GM23338 (cell line): Measurements from ENCODE around the gene TMEM125. TPM values are rescaled to one million over a fixed set of nuclear protein-coding genes. Genes with fewer than 3 reads are reported as not detected.

Source experiments
- ATAC-seq: fragments of 200-7000 bp; cut with Tn5 transposase; 3 replicates; pipeline ENCODE4 v1.9.1; 2020
- DNase-seq: peaks from one replicate; pipeline ENCODE4 v3.0.0-alpha.2; 2015; ENCODE audit warnings: low spot score
- H2AFZ ChIP-seq: fragments of 200-600 bp; sonication (generic); 2 replicates; pipeline ENCODE4 v1.8.0; 2016; ENCODE audit warnings: antibody characterized with exemption, mild to moderate bottlenecking, moderate library complexity
- H3F3A ChIP-seq: fragments of 200-600 bp; sonication (generic); replicated peaks from 2 replicates; pipeline ENCODE4 v1.8.0; 2017; ENCODE audit warnings: antibody characterized with exemption, mixed run types, low read depth
- H3K27ac ChIP-seq: fragments of 200-600 bp; sonication (generic); 2 replicates; pipeline ENCODE4 v1.6.1; 2016; ENCODE audit warnings: low read depth
- H3K27me3 ChIP-seq: fragments of 200-600 bp; sonication (generic); 2 replicates; pipeline ENCODE4 v1.8.0; 2016; ENCODE audit warnings: mild to moderate bottlenecking, mixed run types, moderate library complexity; ENCODE audit not compliant: insufficient read depth
- H3K36me3 ChIP-seq: fragments of 200-600 bp; sonication (generic); 2 replicates; pipeline ENCODE4 v1.8.0; 2016; ENCODE audit warnings: mild to moderate bottlenecking; ENCODE audit not compliant: insufficient read depth
- H3K4me1 ChIP-seq: fragments of 200-600 bp; sonication (generic); 2 replicates; pipeline ENCODE4 v1.8.0; 2016; ENCODE audit warnings: mild to moderate bottlenecking, moderate library complexity; ENCODE audit not compliant: insufficient read depth
- H3K4me2 ChIP-seq: fragments of 200-600 bp; sonication (generic); 2 replicates; pipeline ENCODE4 v1.7.1; 2017; ENCODE audit warnings: mixed run types
- H3K4me3 ChIP-seq: fragments of 200-600 bp; sonication (generic); 2 replicates; pipeline ENCODE4 v1.6.1; 2016; ENCODE audit warnings: mixed run types
- H3K79me2 ChIP-seq: fragments of 200-600 bp; sonication (generic); replicated peaks from 2 replicates; pipeline ENCODE4 v1.8.0; 2017; ENCODE audit warnings: mild to moderate bottlenecking; ENCODE audit not compliant: insufficient read depth
- H3K9me2 ChIP-seq: fragments of 200-600 bp; sonication (generic); 2 replicates; pipeline ENCODE4 v1.8.0; 2017; ENCODE audit not compliant: insufficient read depth
- H4K20me1 ChIP-seq: fragments of 200-600 bp; sonication (generic); replicated peaks from 2 replicates; pipeline ENCODE4 v1.8.0; 2017; ENCODE audit warnings: mild to moderate bottlenecking; ENCODE audit not compliant: insufficient read depth
- H3K27ac Mint-ChIP-seq: 2 replicates; pipeline ENCODE4 v1.8.0; 2020; ENCODE audit warnings: inconsistent platforms, mild to moderate bottlenecking, moderate library complexity, mixed read lengths
- H3K27me3 Mint-ChIP-seq: 3 replicates; pipeline ENCODE4 v1.8.0; 2022; ENCODE audit warnings: low read depth, mild to moderate bottlenecking, moderate library complexity, mixed read lengths, inconsistent platforms; ENCODE audit not compliant: insufficient read depth, poor library complexity
- H3K36me3 Mint-ChIP-seq: 3 replicates; pipeline ENCODE4 v1.8.0; 2021; ENCODE audit warnings: low read depth, mild to moderate bottlenecking, inconsistent platforms, moderate library complexity, mixed read lengths
- H3K4me1 Mint-ChIP-seq: 3 replicates; pipeline ENCODE4 v1.8.0; 2020; ENCODE audit warnings: mild to moderate bottlenecking, inconsistent platforms, mixed read lengths
- H3K4me3 Mint-ChIP-seq: 3 replicates; pipeline ENCODE4 v1.8.0; 2021; ENCODE audit warnings: moderate library complexity, mild to moderate bottlenecking, inconsistent platforms, mixed read lengths
- H3K9me3 Mint-ChIP-seq: 3 replicates; pipeline ENCODE4 v1.8.0; 2020; ENCODE audit warnings: moderate library complexity, mild to moderate bottlenecking, inconsistent platforms, mixed read lengths
- CREB1 ChIP-seq: fragments of 250-450 bp; sonication (Bioruptor Pico); IDR thresholded peaks from 2 replicates; pipeline ENCODE4 v1.5.0; 2020; ENCODE audit warnings: low read depth, mild to moderate bottlenecking, moderate library complexity
- ETS1 ChIP-seq: IDR thresholded peaks from 2 replicates; pipeline ENCODE4 v1.6.1; 2016; ENCODE audit warnings: antibody characterized with exemption
- EZH2 ChIP-seq: fragments of 200-600 bp; sonication (generic); IDR thresholded peaks from one replicate; pipeline ENCODE4 v1.8.0; 2017; ENCODE audit warnings: antibody characterized with exemption, mild to moderate bottlenecking, low read depth; ENCODE audit not compliant: unreplicated experiment
- EZH2phosphoT487 ChIP-seq: fragments of 200-600 bp; sonication (generic); IDR thresholded peaks from one replicate; pipeline ENCODE4 v1.8.1; 2018; ENCODE audit warnings: antibody characterized with exemption; ENCODE audit not compliant: unreplicated experiment
- JUNB ChIP-seq: IDR thresholded peaks from one replicate; pipeline ENCODE4 v1.6.1; 2016; ENCODE audit warnings: antibody characterized with exemption; ENCODE audit not compliant: unreplicated experiment
- NANOG ChIP-seq: IDR thresholded peaks from 2 replicates; pipeline ENCODE4 v1.6.1; 2016; ENCODE audit warnings: antibody characterized with exemption, borderline replicate concordance
- POLR2AphosphoS5 ChIP-seq: IDR thresholded peaks from 2 replicates; pipeline ENCODE4 v1.6.1; 2016; ENCODE audit warnings: antibody characterized with exemption, low read depth
- STAT1 ChIP-seq: IDR thresholded peaks from one replicate; pipeline ENCODE4 v1.6.1; 2016; ENCODE audit warnings: antibody characterized with exemption; ENCODE audit not compliant: unreplicated experiment
- ZNF114 ChIP-seq: fragments of 250-450 bp; sonication (Bioruptor Pico); IDR thresholded peaks from 2 replicates; pipeline ENCODE4 v1.5.0; 2020; ENCODE audit warnings: mild to moderate bottlenecking, moderate library complexity
- ZNF331 ChIP-seq: fragments of 250-450 bp; sonication (Bioruptor Pico); IDR thresholded peaks from 2 replicates; pipeline ENCODE4 v1.5.0; 2020; ENCODE audit warnings: low read depth, mild to moderate bottlenecking, moderate library complexity
- polyA plus RNA-seq: library from polyadenylated mRNA; unstranded; fragments of >200 nt; fragmentation: Nextera tagmentation; extraction: Ambion mirVana; gene quantifications from 2 replicates; pipeline ENCODE4 v1.2.1, GENCODE V29; 2016
- total RNA-seq: library from RNA; depleted of rRNA; stranded (reverse); fragments of >200 nt; shearing (Covaris generic); gene quantifications from 2 replicates; pipeline ENCODE4 v1.2.3, GENCODE V29; 2014
- TF ChIP-seq, protein P1 (sequence below): IDR thresholded peaks from one replicate; pipeline ENCODE4 v1.6.1; 2018; ENCODE audit warnings: antibody characterized with exemption; ENCODE audit not compliant: unreplicated experiment
- TF ChIP-seq, protein P2 (sequence below), 2 experiments: fragments of 200-600 bp in 1 of 2; sonication (generic) in 1 of 2; conservative IDR thresholded peaks; 2 replicates each; pipeline versions ENCODE4 v1.5.1 to v1.6.1; 2016 to 2017; ENCODE audit warnings: antibody characterized with exemption in 2 of 2, low read depth in 2 of 2, mild to moderate bottlenecking in 2 of 2, moderate library complexity in 1 of 2
- TF ChIP-seq, protein P3 (sequence below): fragments of 250-450 bp; sonication (Bioruptor Pico); IDR thresholded peaks from 2 replicates; pipeline ENCODE4 v1.5.0; 2020; ENCODE audit warnings: mild to moderate bottlenecking, moderate library complexity

The TMEM125 gene
- total and polyA plus RNA-seq, 2 experiments from 2014 or later = 16.8 to 39.3 TPM

GRCh38 chr1:43276673-43277072 lies 6.9 kb downstream of the TMEM125 start:
- no peaks in the 10 kb centered on the region for H3K27me3 ChIP-seq
- peaks cover 8% of the 10 kb centered on the region; the same call in 1 of the 2 replicates for H3K9me2 ChIP-seq
- TF ChIP-seq EZH2 = no peak
- no peak for TF ChIP-seq STAT1
- TF ChIP-seq, protein P1, sequence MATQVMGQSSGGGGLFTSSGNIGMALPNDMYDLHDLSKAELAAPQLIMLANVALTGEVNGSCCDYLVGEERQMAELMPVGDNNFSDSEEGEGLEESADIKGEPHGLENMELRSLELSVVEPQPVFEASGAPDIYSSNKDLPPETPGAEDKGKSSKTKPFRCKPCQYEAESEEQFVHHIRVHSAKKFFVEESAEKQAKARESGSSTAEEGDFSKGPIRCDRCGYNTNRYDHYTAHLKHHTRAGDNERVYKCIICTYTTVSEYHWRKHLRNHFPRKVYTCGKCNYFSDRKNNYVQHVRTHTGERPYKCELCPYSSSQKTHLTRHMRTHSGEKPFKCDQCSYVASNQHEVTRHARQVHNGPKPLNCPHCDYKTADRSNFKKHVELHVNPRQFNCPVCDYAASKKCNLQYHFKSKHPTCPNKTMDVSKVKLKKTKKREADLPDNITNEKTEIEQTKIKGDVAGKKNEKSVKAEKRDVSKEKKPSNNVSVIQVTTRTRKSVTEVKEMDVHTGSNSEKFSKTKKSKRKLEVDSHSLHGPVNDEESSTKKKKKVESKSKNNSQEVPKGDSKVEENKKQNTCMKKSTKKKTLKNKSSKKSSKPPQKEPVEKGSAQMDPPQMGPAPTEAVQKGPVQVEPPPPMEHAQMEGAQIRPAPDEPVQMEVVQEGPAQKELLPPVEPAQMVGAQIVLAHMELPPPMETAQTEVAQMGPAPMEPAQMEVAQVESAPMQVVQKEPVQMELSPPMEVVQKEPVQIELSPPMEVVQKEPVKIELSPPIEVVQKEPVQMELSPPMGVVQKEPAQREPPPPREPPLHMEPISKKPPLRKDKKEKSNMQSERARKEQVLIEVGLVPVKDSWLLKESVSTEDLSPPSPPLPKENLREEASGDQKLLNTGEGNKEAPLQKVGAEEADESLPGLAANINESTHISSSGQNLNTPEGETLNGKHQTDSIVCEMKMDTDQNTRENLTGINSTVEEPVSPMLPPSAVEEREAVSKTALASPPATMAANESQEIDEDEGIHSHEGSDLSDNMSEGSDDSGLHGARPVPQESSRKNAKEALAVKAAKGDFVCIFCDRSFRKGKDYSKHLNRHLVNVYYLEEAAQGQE = no peak
- TF ChIP-seq, protein P2, sequence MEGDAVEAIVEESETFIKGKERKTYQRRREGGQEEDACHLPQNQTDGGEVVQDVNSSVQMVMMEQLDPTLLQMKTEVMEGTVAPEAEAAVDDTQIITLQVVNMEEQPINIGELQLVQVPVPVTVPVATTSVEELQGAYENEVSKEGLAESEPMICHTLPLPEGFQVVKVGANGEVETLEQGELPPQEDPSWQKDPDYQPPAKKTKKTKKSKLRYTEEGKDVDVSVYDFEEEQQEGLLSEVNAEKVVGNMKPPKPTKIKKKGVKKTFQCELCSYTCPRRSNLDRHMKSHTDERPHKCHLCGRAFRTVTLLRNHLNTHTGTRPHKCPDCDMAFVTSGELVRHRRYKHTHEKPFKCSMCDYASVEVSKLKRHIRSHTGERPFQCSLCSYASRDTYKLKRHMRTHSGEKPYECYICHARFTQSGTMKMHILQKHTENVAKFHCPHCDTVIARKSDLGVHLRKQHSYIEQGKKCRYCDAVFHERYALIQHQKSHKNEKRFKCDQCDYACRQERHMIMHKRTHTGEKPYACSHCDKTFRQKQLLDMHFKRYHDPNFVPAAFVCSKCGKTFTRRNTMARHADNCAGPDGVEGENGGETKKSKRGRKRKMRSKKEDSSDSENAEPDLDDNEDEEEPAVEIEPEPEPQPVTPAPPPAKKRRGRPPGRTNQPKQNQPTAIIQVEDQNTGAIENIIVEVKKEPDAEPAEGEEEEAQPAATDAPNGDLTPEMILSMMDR (conservative IDR thresholded peaks at IDR 0.05; ENCODE audit: low read depth in 2 of 2) = no peak
- no peak for TF ChIP-seq EZH2phosphoT487
- no peak for TF ChIP-seq CREB1 (CRISPR knock-in tag)
- no peak for TF ChIP-seq POLR2AphosphoS5
- TF ChIP-seq ZNF331 (CRISPR knock-in tag) = no peak
- TF ChIP-seq ETS1 = no peak
- TF ChIP-seq NANOG = no peak
- TF ChIP-seq, protein P3, sequence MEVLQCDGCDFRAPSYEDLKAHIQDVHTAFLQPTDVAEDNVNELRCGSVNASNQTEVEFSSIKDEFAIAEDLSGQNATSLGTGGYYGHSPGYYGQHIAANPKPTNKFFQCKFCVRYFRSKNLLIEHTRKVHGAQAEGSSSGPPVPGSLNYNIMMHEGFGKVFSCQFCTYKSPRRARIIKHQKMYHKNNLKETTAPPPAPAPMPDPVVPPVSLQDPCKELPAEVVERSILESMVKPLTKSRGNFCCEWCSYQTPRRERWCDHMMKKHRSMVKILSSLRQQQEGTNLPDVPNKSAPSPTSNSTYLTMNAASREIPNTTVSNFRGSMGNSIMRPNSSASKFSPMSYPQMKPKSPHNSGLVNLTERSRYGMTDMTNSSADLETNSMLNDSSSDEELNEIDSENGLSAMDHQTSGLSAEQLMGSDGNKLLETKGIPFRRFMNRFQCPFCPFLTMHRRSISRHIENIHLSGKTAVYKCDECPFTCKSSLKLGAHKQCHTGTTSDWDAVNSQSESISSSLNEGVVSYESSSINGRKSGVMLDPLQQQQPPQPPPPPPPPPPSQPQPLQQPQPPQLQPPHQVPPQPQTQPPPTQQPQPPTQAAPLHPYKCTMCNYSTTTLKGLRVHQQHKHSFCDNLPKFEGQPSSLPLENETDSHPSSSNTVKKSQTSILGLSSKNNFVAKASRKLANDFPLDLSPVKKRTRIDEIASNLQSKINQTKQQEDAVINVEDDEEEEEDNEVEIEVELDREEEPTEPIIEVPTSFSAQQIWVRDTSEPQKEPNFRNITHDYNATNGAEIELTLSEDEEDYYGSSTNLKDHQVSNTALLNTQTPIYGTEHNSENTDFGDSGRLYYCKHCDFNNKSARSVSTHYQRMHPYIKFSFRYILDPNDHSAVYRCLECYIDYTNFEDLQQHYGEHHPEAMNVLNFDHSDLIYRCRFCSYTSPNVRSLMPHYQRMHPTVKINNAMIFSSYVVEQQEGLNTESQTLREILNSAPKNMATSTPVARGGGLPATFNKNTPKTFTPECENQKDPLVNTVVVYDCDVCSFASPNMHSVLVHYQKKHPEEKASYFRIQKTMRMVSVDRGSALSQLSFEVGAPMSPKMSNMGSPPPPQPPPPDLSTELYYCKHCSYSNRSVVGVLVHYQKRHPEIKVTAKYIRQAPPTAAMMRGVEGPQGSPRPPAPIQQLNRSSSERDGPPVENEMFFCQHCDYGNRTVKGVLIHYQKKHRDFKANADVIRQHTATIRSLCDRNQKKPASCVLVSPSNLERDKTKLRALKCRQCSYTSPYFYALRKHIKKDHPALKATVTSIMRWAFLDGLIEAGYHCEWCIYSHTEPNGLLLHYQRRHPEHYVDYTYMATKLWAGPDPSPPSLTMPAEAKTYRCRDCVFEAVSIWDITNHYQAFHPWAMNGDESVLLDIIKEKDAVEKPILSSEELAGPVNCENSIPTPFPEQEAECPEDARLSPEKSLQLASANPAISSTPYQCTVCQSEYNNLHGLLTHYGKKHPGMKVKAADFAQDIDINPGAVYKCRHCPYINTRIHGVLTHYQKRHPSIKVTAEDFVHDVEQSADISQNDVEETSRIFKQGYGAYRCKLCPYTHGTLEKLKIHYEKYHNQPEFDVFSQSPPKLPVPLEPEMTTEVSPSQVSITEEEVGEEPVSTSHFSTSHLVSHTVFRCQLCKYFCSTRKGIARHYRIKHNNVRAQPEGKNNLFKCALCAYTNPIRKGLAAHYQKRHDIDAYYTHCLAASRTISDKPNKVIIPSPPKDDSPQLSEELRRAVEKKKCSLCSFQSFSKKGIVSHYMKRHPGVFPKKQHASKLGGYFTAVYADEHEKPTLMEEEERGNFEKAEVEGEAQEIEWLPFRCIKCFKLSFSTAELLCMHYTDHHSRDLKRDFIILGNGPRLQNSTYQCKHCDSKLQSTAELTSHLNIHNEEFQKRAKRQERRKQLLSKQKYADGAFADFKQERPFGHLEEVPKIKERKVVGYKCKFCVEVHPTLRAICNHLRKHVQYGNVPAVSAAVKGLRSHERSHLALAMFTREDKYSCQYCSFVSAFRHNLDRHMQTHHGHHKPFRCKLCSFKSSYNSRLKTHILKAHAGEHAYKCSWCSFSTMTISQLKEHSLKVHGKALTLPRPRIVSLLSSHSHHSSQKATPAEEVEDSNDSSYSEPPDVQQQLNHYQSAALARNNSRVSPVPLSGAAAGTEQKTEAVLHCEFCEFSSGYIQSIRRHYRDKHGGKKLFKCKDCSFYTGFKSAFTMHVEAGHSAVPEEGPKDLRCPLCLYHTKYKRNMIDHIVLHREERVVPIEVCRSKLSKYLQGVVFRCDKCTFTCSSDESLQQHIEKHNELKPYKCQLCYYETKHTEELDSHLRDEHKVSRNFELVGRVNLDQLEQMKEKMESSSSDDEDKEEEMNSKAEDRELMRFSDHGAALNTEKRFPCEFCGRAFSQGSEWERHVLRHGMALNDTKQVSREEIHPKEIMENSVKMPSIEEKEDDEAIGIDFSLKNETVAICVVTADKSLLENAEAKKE (CRISPR knock-in tag) = no peak
- TF ChIP-seq JUNB = no peak
- TF ChIP-seq ZNF114 (CRISPR knock-in tag) = no peak
- no peaks in the 10 kb centered on the region for H3K79me2 ChIP-seq
- Mint-ChIP-seq H3K9me3 (no peaks in the 10 kb centered on the region; the same call in 2 of the 3 replicates), H3K27ac (no peak overlapping the region), H3K36me3 (peaks cover 37% of the 10 kb centered on the region), H3K4me1 (peaks cover 10% of the 10 kb centered on the region), H3K4me3 (no peak overlapping the region), H3K27me3 (peaks cover 2% of the 10 kb centered on the region)
- no peaks in the 10 kb centered on the region for H3F3A ChIP-seq
- no peak overlapping the region for H3K27ac ChIP-seq
- no peak overlapping the region for H3K4me3 ChIP-seq
- H4K20me1 ChIP-seq = no peaks in the 10 kb centered on the region
- DNase-seq (no peak), ATAC-seq (no peak)
- H3K36me3 ChIP-seq = no peaks in the 10 kb centered on the region
- H3K4me2 ChIP-seq = no peak overlapping the region
- H3K4me1 ChIP-seq = peaks cover 3% of the 10 kb centered on the region; the same call in 1 of the 2 replicates
- H2AFZ ChIP-seq = no peak overlapping the region
